ENCODE data around the gene CARD11.

DNA sequence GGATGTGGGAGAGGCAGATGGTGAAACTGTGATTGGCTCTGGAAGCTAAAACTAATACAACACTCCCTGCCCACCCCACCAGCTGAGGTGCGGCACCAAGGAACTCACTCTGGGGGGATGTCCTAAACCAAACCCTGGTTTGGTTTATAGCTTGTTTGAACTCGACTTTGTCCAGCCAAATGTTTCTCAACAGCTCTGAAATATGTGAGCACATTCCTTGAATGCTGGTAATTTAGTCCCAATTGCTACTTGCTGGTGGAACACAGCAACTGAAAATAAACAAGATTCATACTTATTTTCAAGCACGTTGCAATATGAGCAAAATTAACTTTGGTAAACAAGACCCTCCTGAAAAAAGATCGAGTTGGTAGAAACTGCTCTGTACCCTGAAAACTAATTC is 39.7 kb upstream of the CARD11 start:
- TF ChIP-seq, protein P1, sequence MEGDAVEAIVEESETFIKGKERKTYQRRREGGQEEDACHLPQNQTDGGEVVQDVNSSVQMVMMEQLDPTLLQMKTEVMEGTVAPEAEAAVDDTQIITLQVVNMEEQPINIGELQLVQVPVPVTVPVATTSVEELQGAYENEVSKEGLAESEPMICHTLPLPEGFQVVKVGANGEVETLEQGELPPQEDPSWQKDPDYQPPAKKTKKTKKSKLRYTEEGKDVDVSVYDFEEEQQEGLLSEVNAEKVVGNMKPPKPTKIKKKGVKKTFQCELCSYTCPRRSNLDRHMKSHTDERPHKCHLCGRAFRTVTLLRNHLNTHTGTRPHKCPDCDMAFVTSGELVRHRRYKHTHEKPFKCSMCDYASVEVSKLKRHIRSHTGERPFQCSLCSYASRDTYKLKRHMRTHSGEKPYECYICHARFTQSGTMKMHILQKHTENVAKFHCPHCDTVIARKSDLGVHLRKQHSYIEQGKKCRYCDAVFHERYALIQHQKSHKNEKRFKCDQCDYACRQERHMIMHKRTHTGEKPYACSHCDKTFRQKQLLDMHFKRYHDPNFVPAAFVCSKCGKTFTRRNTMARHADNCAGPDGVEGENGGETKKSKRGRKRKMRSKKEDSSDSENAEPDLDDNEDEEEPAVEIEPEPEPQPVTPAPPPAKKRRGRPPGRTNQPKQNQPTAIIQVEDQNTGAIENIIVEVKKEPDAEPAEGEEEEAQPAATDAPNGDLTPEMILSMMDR (IDR thresholded peaks at IDR 0.05), result no peak
- no peak for TF ChIP-seq POLR2AphosphoS5 (IDR thresholded peaks at IDR 0.05)
- TF ChIP-seq POLR2A (IDR thresholded peaks at IDR 0.05; ENCODE audit: low read depth), result no peak

Data from esophagus muscularis mucosa (tissue), 3 donors.